Muscle of back (tissue), 11 donors: ENCODE data around the gene ABLIM2. TPM values are rescaled to one million over a fixed set of nuclear protein-coding genes. Genes with fewer than 3 reads are reported as not detected.

Source experiments
- DNase-seq, 3 donors: peaks; one replicate each; pipeline versions ENCODE4 v3.0.0 to v3.0.0-alpha.2; 2013
- polyA plus RNA-seq, 10 donors: library from polyadenylated mRNA; unstranded; fragments of 120-200 nt; gene quantifications; one replicate each; pipeline ENCODE4 v1.2.1, GENCODE V29; 2013; ENCODE audit not compliant: insufficient read length in 10 of 10

Gene ABLIM2
- polyA plus RNA-seq, 10 donors: 2.5 to 20.6 (median 10.3) TPM

DNA sequence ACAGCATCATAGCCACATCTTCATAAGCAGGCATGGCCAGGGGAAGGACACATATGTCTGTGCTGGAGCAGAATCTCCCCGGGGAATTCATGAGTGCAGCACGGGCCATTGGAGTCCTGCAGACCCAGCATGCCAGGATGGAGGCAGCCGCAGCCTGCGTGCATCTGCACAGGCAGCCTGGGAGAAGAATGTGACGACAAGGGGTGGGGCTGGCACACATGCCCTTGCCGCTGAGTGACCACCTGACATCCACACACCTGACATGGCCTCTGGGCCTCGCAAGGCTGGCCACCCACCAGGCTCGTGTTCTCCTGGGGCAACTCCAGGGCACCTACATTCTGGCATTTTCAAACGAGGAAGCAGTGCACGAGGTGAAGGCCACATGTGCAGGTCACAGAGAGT is 152.8 kb downstream of the ABLIM2 start:
- DNase-seq: no peak

DNA sequence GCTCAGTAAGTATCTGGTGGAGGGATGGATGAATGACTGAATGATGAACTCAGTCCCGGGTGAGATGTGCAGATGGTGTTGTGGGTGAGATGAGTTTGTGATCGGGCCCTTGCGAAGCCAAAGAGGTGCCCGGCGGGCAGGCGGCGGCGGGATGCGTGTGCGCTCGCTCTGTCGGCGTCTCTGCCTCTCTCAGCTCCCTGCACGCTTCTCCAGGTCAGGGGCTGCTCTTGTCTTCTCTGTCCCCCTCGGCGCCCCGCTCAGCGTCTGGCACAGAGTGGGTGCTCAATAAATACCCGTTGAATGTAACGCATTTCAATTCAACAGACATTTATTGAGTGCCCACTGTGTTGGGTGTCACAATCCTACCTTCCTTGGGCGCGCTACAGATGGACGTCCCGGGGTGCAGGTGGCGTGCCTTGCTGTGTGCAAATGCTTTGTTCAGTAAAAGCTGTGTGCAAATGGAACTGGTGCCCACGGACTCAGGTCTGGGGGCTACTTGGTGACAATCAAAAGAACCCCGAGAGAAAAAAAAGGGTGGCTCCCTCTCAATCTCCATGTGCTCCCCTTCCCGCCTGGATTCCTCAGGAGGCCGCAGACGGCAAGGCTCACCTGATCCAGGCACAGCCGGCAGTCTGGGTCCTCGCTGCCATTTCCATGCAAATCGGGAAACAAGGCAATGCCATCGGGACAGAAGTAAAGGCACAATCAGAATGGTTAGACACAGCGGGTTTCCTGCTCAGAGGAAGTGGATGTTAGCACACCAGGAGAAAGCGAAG is 153.4 kb downstream of the ABLIM2 start:
- DNase-seq: no peak

DNA sequence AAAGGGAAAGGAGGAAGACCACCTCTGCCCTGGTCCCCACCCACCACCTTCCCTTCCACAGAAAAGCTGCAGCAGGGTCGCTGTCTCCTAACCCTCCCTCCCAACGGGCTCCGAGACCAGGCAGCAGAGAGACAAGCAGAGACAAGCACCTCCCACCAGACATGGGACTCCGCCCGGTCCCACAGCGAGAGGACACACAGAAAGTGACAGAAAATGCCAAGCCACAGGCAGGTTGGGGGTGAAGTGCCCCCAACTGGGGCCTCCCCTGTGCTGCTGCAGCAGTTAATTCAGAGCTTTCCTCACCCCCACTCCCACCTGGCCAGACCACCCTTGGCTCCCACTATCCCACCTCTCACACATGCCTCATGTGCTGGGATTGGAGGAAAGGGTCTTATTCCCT is 154.5 kb downstream of the ABLIM2 start:
- no peak for DNase-seq

DNA sequence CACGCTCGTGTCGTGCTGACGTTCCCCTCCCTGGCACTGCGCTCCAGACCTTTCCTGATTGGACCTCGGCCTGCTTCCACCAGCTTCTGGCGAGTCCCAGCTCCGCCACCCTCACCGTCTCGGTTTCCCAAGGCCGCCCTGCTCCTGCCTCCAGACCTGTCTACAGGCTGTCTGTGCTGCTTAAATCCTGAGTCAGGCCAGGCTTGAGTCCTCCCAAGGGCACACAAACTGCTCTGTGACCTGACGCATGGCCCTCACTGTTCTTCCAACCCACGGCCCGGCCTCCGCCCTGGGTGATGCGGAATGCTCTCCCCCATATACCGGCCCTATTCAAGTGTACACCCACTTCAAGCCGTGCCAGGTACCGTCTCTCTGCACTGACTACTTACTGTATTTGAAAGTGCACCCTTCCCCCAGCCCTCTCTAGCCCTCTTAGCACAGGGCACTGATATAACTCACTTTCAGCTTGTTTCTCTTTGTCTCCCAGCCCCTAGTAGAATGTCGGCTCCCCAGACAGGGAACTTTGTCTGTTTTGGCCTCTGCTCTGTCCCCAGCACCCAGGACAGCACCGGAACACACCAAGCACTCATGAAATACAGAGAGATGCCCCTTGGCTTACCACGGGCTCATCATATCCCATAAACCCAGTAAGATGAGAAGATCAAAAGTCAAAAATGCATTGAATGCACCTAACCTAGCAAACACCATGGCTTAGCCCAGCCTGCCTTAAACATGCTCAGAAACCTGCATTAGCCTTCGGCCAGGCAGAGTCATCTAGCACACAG is 155.9 kb downstream of the ABLIM2 start:
- no peak for DNase-seq

DNA sequence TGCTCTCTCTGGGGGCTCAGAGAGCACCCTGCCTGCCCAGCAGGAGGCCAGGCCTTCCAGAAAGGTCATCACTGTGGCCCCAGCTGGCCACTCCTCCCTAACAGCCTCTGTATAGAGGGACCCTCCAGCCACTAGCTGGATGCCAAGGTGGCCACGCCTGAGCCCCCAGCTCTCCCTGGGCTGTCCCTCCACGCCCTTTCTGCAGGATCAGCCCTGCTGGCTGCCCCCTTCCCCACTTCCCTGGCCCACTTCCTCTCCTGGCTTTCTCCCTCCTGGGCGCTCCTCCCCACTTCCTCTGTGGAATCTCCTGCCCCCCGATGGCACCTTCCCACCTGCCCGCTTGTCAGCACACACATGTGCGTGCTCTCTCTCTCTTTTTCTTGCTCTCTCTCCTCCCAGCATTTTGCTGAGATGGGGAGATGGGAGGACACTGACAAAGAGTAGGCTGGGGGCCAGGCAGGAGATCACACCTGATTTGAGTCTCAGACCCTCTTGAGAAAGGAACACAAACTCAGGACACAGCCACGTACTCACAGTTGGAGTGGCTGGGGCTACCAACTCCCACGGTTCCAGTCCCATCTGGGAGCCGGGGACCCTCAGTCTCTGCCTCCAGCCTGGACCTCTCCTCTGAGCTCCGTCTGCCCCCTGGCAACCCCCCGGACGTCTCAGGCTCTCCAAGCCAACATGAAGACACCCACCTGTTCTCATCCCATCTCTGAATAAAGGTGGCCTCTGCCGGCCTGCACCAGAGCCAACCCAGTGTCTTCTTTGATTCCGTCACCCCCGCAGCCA is 156.9 kb downstream of the ABLIM2 start:
- no peak for DNase-seq

DNA sequence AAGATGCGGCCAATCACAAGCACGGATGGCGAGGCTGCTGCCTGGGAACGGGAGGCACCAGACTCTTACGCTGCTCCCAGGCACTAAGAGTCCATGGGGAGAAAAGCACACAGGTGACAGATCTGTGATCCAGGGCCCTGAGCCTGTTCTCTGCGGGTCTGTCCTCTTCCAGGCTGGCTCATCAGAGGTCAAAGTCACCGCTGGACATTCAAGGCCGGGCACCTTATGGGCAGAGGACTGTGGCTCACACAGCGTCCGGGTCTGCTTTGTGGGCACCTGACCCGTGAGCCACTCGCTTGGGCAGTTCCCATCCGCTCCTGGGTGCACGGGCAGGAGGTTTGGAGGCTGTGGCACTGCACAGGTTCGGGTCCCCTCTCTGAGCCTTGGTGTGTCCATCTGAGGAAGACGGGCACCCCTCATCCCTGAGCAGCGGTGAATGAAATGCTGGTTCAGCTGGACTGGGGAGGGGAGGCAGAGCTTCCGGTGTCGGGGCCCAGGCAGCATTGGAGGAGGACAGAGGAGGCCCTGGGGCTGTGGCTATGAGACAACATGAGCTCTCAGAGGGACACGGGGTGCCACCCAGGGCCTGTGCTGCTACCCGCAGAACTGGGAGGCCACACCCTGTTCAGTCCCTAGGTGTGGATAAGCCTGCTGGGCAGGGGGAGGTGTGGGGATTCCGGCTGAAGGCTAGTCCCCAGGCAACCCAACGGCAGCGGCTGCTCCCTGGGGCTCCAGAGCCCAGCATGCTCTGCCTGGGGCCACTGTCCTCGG is 157.7 kb downstream of the ABLIM2 start:
- DNase-seq: no peak

DNA sequence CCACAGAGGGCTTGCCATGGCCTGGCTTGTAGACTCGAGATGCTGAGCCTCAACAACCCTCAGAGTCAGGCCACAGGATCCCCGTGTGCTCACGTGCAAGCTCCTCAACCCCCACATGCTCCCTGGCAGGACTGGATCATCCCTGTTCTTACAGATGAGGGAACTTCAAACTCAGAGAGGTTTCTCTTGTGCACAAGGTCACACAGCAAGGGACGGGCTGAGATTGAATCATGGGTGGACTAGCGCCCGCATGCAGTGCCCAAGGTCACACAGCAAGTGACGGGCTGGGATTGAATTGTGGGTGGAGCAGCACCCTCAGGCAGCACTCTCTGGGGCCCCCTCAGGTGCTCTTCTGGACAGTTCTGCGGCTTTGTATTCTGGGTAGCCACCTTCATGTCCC is 158.4 kb downstream of the ABLIM2 start:
- no peak for DNase-seq

DNA sequence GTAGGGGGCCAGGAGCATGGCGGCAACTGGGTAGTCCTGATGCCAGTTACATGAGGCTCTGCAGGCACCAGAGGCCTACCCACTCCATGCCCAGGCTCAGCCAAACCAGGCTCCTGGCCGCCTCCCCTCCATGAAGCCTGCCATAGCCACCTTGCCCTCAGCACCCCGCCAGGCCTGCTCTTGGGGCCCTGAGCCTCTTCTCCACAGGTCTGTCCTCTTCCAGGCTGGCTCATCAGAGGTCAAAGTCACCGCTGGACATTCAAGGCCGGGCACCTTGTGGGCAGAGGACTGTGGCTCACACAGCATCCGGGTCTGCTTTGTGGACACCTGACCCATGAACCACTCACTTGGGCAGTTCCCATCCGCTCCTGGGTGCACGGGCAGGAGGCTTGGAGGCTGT is 158.9 kb downstream of the ABLIM2 start:
- no peak for DNase-seq

DNA sequence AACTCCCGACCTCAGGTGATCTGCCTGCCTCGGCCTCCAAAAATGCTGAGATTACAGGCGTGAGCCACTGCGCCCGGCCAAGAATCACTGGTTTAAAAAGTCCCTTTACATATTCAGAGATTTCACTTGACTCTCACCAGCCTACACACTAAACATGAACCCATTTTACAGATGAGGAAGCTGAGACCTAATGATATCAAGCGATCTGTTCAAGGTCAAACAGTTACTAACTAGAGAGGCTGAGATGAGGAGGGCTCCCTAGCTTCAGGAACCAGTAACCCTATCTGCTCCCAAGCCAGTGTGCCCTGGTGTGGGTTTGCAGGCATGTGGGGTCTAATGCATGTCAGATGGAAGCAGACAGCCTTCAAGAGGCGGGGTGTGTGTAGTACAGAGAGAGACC is 159.3 kb downstream of the ABLIM2 start:
- no peak for DNase-seq

DNA sequence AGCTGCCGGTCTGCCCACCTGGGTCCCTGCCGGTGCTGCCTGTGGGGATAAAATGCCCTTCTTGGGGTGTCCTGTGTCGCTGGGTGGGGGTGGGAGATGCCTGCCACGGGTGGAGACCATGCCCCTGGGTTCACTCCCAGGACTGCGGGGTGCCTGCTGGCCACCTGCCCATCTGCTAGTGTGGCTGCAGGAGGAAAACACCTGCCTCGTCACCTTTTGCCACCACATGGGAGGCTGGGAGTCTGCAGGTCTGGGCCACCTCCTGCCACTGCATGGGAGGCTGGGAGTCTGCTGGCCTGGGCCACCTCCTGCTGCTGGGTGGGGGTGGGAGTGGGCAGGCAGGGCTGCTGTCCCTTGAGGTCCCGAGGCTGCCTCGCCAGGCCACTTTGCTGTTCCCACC is 160.2 kb downstream of the ABLIM2 start:
- DNase-seq: no peak

DNA sequence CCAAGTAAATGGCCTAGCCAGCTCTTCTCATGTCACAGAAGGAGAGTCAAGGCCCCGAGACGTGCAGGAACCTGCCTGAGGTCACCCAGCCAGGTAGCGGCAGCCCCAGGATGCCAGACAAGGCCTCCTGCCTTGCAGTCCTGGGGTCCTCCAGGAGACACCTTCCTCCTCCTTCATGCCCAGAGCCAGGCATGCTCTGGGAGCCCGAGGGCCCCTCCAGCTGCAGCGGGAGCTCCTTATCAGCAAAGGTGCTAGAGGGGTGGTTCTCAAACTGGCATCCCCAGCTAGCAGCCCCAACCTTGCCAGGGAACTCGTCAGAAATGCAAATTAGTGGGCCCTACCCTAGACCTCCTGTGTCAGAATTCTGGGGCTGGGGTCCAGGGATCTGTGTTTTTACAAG is 162.7 kb downstream of the ABLIM2 start:
- DNase-seq: no peak

DNA sequence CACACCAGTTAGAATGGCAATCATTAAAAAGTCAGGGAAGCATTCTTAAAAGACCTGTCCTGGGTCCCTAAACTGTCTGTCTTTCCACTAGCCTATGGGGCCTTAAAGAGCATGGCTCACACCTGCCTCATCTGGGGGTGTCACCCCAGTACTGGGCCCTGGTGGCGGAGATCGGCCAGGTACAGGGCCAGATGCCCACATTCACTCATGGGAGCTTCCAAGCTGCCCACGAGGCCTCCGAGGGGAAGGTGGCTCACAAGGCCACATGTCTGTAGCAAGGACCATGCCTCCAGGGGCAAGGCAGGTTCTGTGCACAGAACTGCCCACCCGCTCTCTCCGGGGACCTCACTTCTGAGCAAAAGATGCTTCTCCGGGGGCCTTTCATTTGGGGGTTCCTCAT is 163.5 kb downstream of the ABLIM2 start:
- DNase-seq: no peak

DNA sequence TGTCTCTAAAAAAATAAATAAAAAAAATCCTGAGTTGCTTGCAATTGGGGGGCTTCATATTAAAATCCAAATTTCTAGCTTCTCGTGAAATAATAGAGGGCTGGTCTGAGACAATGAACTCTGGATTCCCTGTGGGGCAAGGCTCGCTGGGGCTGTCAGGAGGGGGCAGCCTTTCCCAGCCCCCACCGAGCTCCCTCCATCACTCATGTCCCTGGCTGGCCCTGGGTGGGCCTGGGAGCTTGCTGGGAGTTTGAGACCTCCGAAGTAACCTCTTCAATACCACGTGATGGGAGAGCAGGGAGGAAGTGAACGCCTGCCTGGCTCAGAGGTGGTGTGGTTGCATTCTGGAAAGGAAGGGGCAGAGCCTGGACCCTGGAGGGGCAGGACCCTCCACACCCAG is 164.9 kb downstream of the ABLIM2 start:
- DNase-seq: no peak

DNA sequence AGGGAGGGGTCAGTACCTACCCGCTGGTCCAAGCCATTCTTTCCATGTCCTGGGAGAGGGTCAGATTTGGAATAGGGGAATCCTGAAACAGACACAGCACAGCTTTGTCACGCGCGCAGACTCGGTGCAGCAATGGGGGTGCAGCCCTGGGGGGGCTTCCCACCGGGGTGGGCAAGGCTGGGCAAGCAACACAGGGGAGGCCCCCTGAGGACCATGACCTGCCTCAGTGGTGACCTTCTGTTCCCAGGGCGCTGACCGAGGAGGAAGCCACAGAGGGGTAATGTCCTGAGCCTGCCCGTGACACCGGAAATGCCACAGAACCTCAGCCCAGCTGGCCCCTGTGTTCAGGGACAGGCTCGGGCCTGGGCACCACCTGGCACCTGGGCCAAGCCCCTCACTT is 165.8 kb downstream of the ABLIM2 start:
- no peak for DNase-seq

DNA sequence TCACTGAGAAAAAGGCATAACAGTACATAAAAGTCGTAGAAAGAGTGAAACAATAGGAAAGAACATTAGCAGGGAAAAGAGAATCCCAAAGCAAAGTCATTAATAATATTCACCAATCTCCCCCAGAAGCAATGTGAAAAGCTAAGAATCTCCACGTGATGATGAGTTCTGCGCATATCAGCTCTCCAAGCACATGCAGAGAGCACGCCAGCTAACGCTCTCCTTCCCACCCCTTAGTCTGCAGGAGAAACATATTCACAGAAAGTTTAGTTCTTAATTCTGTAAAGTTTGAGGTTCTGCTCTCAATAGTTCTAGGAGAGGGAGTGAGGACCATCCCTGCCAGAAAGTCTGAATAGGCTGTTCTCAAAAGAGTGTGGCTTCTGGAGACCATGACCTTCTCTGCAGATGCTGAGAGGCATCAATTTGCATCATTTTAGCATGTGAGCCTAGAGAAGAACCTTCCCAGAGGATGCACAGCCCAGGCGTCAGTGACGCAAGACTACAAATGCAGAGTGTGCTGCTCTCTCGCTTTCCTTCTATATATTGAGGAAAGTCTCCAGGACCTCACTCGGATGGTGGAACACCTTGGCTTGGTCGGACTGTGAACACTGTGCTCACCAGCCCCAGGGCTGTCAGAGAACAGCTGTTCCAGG is 167.7 kb downstream of the ABLIM2 start:
- DNase-seq: peak in 1 of 3 donors; percentile 31

DNA sequence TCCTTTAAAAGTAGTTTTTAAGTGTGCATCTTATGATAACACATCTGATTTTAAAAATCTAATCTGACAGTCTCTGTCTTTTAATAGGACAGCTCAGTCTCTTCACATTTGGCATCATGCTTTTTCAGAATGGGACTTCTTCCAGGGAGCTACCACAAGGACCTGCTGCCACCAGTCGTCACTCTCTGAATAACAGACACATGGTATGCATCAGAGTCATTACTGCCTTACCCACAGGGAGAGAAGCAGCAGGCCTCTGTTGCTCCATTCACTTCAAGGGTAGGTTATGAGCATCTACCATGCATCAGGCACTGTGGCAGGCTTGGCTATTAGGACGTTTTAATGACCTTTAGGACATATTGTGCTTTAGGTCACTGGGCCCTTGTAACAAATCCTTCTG is 169.0 kb downstream of the ABLIM2 start:
- DNase-seq: no peak

DNA sequence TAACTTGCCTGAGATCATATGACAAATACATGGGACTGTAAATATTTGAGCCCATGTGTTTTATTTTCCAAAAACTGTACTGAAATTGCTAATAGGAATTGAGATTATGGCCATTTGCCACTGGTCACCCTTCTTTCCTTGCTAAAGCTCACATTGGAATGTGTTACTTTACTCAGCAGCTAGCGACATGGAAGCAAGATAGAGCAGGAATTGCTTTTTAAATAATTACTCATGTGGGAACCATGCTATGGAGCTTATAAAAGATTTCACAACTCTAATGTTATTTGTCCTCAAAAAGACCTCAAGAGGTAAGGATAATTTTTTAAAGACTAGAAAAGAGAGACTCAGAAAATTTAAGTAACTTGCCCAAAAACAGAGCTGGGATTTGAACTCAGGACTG is 170.2 kb downstream of the ABLIM2 start:
- DNase-seq: peak in 1 of 3 donors; percentile 33

DNA sequence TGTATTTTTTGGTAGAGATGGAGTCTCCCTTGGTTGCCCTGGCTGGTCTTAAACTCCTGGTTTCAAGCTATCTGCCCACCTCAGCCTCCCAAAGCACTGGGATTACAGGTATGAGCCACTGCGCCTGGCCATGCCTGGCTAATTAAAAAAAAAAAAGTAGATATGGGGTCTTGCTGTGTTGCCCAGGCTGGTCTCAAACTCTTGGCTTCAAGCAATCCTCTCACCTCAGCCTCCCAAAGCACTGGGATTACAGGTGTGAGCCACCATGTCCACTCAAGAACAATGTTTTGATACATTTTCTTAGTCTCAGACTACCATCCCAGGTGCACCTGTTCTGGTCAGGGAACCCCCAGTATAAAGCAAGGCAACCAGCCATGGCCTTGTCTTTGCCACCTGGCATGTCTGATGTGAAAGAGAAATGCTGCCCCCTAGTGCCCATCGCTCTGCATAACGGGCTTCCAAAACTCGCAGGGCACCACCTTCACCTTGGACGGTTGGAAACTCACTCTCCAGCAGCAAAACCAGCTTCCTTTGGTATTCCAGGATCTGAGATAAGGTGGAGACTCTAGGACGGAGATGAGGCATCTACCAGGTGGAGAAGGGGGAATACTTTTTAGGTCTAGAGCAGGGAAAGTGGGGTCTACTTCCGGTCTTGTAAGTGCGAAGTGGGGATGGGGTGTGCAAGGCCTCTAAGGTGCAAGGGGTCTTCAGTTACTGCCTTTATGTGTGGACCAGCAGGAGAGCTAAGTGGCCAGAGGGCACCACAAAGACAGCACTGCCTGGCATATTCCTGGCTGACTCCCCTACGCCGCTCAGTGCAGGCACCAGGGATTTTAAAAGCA is 171.2 kb downstream of the ABLIM2 start:
- peak; percentile 57 to 82 (median 74) for DNase-seq

DNA sequence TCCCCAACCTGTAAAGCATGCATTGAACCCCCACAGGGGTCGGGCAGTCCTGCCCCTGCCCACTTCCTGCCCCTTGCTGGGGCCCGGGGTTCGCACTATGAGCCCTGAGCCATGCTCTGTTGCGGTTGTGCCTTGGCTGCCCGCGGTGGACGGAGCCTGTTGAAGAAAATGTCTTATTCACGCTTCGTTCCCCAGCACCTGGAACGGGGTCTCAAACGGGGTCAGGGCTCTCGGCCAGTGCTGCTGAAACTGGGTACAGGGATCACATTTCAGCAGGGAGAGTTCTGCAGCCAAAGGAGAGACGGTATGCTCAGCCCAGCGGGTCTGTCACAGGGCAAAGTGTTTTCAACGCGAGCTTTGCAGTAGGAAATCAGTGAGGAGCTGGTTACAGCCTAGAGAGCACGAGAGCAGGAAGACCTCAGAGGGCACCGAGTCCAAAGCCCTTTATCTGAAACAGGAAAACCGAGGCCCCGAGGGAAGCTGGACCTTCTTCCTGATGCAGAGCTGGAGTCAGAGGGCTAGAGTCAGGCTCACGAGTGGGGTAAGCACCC is 172.6 kb downstream of the ABLIM2 start:
- DNase-seq: peak in 1 of 3 donors; percentile 62

DNA sequence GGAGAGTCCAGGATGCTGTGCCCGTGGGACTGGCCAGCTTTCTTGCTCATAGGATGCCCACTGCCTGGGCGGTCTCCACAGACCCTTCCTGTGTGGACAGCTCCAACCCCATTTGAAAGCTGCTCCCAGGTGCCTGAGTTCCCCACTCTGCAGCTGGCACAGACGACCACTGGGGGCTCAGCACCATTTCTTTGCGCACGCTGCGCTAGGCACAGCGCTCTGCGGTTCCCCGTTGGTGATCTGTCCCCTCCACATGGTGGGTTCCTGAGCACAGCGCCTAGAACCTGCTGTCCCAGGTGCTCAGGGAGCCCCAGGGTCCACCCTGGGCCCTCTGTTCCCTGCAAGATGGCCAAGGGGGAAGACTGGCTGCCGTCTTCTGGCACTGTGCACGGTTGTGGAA is 173.5 kb downstream of the ABLIM2 start:
- no peak for DNase-seq
